SK-N-SH treated with all-trans-retinoic acid at 6 μM for 48 hours (cell line): Measurements from ENCODE around the gene SLC35F4.

ENCODE experiments used
- TCF4 ChIP-seq: fragments of 250-450 bp; sonication (Bioruptor Pico); IDR thresholded peaks from 2 replicates; pipeline ENCODE4 v1.8.0; 2021; ENCODE audit warnings: mild to moderate bottlenecking, moderate library complexity, borderline replicate concordance
- ZFP3 ChIP-seq: fragments of 250-450 bp; sonication (Bioruptor Pico); IDR thresholded peaks from 2 replicates; pipeline ENCODE4 v1.5.0; 2020; ENCODE audit warnings: mild to moderate bottlenecking, moderate library complexity
- TF ChIP-seq, protein P1 (sequence below): fragments of 250-450 bp; sonication (Bioruptor Pico); IDR thresholded peaks from 2 replicates; pipeline ENCODE4 v1.5.1; 2021; ENCODE audit warnings: mild to moderate bottlenecking, moderate library complexity

GRCh38 chr14:57714487-57714931, 151.4 kb downstream of the SLC35F4 start:
- TF ChIP-seq ZFP3 (CRISPR knock-in tag) (no peak), TCF4 (no peak)
- TF ChIP-seq, protein P1, sequence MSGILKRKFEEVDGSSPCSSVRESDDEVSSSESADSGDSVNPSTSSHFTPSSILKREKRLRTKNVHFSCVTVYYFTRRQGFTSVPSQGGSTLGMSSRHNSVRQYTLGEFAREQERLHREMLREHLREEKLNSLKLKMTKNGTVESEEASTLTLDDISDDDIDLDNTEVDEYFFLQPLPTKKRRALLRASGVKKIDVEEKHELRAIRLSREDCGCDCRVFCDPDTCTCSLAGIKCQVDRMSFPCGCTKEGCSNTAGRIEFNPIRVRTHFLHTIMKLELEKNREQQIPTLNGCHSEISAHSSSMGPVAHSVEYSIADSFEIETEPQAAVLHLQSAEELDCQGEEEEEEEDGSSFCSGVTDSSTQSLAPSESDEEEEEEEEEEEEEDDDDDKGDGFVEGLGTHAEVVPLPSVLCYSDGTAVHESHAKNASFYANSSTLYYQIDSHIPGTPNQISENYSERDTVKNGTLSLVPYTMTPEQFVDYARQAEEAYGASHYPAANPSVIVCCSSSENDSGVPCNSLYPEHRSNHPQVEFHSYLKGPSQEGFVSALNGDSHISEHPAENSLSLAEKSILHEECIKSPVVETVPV (CRISPR knock-in tag) = no peak
